ENCODE results near the gene FTCD.
"Not testable (repeated sequence)": the region's sequence is repeated elsewhere in the genome, so short reads cannot be mapped to it uniquely, and the experiment has no call there.

DNA sequence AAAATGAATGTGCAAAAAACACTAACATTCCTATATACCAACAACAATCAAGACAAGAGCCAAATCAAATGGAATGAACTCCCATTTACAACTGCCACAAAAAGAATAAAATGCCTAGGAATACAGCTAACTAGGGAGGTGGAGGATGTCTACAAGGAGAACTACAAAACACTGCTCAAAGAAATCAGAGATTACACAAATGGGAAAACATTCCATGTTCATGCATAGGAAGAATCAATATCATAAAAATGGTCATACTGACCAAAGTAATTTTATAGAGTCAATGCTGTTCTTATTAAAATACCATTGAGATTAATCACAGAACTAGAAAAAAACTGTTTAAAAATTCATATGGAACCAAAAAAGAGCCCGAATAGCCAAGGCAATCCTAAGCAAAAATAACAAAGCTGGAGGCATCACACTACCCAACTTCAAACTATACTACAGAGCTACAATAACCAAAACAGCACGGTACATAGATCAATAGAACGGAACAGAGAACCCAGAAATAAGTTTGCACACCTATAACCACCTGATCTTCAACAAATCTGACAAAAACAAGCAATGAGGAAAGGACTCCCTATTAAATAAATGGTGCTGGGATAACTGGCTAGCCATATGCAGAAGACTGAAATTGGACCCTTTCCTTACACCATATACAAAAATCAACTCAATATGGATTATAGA, 21.2 kb upstream of the FTCD start:
- TF ChIP-seq, protein P1, sequence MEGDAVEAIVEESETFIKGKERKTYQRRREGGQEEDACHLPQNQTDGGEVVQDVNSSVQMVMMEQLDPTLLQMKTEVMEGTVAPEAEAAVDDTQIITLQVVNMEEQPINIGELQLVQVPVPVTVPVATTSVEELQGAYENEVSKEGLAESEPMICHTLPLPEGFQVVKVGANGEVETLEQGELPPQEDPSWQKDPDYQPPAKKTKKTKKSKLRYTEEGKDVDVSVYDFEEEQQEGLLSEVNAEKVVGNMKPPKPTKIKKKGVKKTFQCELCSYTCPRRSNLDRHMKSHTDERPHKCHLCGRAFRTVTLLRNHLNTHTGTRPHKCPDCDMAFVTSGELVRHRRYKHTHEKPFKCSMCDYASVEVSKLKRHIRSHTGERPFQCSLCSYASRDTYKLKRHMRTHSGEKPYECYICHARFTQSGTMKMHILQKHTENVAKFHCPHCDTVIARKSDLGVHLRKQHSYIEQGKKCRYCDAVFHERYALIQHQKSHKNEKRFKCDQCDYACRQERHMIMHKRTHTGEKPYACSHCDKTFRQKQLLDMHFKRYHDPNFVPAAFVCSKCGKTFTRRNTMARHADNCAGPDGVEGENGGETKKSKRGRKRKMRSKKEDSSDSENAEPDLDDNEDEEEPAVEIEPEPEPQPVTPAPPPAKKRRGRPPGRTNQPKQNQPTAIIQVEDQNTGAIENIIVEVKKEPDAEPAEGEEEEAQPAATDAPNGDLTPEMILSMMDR (IDR thresholded peaks at IDR 0.05) = not testable (repeated sequence)
- not testable (repeated sequence) for TF ChIP-seq POLR2A, POLR2AphosphoS5 (IDR thresholded peaks at IDR 0.05)

All from suprapubic skin (tissue), 4 donors.